ENCODE results near the gene TMED1.
"Not testable (repeated sequence)": the region's sequence is repeated elsewhere in the genome, so short reads cannot be mapped to it uniquely, and the experiment has no call there.

DNA sequence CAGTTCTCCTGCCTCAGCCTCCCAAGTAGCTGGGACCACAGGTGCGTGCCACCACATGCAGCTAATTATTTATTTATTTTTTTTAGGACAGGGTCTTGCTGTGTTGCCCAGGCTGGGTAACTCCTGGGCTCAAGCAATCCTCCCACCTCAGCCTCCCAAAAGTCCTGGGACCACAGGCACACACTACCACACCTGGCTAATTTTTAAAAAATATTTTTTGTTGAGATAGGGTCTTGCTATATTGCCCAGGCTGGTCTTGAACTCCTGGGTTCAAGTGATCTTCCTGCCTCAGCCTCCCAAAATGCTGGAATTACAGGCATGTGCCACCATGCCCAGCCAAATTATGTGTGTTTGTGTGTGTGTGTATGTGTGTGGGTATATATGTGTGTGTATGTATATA is 20.9 kb upstream of the TMED1 start:
- not testable (repeated sequence) for TF ChIP-seq POLR2A (IDR thresholded peaks at IDR 0.05); CTCF (IDR thresholded peaks at IDR 0.05); POLR2AphosphoS5 (IDR thresholded peaks at IDR 0.05; ENCODE audit: insufficient read depth in 1 of 2, low read depth in 1 of 2)

Measured in vagina (tissue), 2 donors.